Measurements from ENCODE around the gene UVRAG.

UVRAG gene

DNA sequence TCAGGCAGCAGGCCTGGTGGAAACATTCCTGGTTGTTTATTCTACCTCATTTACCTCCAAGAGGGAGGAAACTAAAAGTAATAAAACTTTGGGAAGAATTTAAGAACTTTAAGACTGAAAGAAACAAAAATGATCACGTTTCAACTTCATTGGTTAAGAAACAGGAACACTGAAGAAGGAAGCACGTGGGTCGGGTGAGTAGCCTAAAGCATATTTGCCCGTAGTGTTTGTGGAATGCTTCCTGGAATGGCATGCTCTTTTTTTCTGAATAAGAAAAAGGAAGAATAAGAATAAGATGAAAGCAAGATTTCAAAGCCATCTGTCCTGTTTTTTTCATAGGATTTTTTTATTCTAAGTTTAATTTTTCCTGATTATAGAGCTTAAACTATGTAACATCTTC lies 308.2 kb downstream of the UVRAG start:
- in situ Hi-C loops (cut with HindIII; ENCODE audit: low sequenced_read_pairs) = no loop called here
- TF ChIP-seq, protein P1, sequence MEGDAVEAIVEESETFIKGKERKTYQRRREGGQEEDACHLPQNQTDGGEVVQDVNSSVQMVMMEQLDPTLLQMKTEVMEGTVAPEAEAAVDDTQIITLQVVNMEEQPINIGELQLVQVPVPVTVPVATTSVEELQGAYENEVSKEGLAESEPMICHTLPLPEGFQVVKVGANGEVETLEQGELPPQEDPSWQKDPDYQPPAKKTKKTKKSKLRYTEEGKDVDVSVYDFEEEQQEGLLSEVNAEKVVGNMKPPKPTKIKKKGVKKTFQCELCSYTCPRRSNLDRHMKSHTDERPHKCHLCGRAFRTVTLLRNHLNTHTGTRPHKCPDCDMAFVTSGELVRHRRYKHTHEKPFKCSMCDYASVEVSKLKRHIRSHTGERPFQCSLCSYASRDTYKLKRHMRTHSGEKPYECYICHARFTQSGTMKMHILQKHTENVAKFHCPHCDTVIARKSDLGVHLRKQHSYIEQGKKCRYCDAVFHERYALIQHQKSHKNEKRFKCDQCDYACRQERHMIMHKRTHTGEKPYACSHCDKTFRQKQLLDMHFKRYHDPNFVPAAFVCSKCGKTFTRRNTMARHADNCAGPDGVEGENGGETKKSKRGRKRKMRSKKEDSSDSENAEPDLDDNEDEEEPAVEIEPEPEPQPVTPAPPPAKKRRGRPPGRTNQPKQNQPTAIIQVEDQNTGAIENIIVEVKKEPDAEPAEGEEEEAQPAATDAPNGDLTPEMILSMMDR (IDR thresholded peaks at IDR 0.05; ENCODE audit: low read depth, low read length, missing control alignments) = no peak
- DNase-seq (ENCODE audit: low read depth) = no peak
- H3K4me3 ChIP-seq (ENCODE audit: low read depth, low read length) = no peak overlapping the region

DNA sequence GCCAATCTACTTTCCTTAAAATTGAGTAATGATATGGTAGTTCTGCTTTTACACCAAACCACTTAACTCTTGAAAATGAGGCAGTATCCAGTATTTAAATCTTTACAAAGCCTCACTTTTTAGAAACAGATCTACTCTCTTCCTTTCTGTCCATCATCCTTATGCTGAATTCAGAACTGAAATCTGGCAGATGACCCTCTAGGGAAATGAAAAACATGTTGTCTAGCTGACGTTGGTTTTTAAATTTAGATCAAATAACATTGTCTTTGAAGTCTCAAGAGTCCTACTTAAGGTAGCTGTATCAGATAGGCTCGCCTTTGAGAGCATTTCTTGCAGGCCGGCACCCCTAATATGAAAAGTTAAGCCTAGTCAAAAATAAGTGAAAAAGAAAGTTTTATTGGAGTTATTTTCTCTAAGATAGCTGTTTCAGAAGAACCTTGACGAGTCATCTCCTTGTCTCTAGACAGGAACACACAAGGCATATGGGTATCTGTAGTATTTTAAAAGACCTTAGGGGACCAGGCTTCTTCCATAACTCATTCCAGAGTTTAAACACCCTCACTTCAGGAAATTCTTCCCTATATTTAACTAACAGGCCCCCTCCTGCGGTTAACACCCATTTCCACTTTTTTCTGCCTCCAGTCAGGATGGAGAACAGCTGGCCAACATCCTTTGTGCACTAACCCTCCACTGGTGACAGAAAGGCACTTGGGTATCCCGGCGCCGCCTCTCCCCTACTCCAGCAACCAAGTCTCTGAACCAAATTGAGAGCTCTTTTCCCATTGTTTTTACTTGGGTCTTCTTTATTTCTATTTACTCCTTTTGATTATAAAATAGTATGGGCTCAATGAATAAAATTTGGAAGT lies 310.1 kb downstream of the UVRAG start:
- in situ Hi-C loops (cut with HindIII; ENCODE audit: low sequenced_read_pairs) = no loop called here
- DNase-seq (ENCODE audit: low read depth) = no peak
- TF ChIP-seq, protein P1 (IDR thresholded peaks at IDR 0.05; ENCODE audit: low read depth, low read length, missing control alignments) = no peak

DNA sequence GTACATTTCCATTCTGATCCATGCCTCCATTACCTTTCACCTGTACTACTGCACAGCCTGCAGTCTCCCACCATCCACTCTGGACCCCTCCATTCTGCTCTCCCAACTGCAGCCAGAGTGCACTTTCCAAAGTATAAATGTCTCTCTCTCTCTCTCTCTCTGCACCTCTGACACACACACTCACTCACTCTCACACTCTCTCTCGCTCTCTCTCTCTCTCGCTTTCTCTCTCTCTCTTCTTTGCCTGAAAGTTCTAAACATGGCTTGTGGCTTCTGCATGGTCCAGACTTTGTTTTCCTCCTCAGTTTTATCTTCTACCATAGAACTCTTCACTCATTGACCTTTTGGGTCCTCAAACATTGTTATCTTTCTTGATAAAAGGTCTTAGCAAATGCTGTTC lies 314.7 kb downstream of the UVRAG start:
- DNase-seq (ENCODE audit: low read depth) = no peak
- in situ Hi-C loops (cut with HindIII; ENCODE audit: low sequenced_read_pairs) = no loop called here
- H3K4me3 ChIP-seq (ENCODE audit: low read depth, low read length) = no peak overlapping the region
- TF ChIP-seq, protein P1 (IDR thresholded peaks at IDR 0.05; ENCODE audit: low read depth, low read length, missing control alignments) = no peak

More for the DNA sequence above, 310.1 kb downstream of the UVRAG start:
- H3K4me3 ChIP-seq (ENCODE audit: low read depth, low read length) = no peak overlapping the region

DNA sequence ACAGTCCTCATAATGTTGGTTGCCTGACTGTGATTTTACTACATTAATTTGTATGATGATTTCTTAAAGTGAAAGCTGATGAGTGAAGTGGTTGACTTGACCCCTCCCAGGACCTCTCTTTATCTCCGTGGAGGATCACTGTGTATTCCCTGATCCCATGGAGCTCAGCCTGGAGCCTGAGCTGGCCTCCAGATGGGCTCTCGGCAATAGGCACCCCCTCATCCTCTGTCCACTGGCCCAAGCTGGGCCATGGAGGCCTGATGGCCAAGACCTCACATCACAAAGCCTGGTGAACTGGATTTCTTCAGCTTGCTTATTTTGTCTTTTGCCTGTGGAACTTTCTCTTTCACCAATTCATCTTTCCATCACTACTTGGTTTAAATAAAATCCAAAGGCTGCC lies 316.1 kb downstream of the UVRAG start:
- no peak overlapping the region for H3K4me3 ChIP-seq (ENCODE audit: low read depth, low read length)
- no peak for DNase-seq (ENCODE audit: low read depth)
- TF ChIP-seq, protein P1 (IDR thresholded peaks at IDR 0.05; ENCODE audit: low read depth, low read length, missing control alignments) = no peak
- in situ Hi-C loops (cut with HindIII; ENCODE audit: low sequenced_read_pairs) = no loop called here

DNA sequence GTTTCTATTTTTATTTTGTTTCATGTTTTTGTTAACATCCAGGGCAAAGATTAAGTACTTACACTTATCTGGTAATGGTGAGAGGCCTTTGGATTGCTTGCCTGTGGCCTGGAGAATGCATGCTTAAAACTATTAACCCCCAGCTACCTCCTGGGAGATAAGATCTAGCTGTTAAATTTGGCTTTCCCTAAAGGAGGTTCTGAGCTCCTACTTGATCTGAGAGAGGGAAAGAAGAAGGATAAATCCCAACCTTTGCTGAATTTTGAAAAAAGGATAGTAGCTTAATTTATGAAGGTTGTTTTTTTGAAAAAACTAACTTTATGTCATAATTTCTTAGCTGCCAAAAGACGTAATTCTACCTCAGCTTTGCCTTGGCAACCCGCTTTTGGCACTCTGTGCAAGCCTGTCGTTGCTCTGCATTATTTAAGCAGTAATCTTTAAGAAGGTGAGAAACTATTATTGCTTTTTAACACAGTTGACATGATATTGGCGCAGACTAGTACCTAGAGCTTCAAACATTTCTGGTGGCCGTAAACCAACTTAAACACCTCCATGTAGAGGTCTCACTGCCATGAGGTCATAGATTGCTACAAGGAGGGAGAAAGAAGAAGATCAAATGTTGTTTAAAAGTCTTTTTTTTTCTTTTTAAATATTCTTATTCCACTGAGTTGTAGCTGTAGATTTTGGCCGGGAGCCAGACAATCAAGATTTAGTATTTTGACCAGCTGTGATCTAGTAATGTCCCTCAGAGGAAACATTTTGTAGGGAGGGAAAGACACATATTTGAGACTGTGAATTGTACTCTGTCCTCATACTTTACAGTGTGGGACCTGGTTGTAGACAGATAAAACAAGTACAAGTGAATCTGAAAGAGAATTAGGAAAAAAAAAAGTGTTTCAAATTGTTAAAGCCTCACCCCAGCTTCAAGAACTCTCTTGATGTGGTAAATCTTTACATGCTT lies 316.9 kb downstream of the UVRAG start:
- in situ Hi-C loops (cut with HindIII; ENCODE audit: low sequenced_read_pairs) = no loop called here
- DNase-seq (ENCODE audit: low read depth) = no peak
- TF ChIP-seq, protein P1 (IDR thresholded peaks at IDR 0.05; ENCODE audit: low read depth, low read length, missing control alignments) = no peak
- H3K4me3 ChIP-seq (ENCODE audit: low read depth, low read length) = no peak overlapping the region

DNA sequence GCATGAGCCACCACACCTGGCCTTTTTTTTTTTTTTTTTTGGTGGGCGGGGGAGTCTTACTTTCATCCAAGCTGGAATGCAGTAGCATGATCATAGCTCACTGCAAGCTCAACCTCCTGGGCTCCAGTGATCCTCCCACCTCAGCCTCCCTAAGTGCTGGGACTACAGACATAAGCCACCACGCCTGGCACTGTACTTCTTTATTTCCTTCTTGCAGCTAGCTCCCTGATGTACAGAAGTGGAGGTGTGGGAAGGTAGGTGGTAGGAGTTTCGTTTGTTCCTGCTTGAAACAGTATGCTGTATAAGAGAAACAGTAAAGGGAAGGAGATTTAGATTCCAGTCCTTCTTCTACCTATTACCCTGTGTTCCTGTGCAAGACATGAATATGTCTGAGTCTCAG lies 319.2 kb downstream of the UVRAG start:
- in situ Hi-C loops (cut with HindIII; ENCODE audit: low sequenced_read_pairs) = no loop called here
- TF ChIP-seq, protein P1 (IDR thresholded peaks at IDR 0.05; ENCODE audit: low read depth, low read length, missing control alignments) = no peak
- H3K4me3 ChIP-seq (ENCODE audit: low read depth, low read length) = no peak overlapping the region
- no peak for DNase-seq (ENCODE audit: low read depth)
